Ishikawa (cell line): Measurements from ENCODE around the gene MKX.

ENCODE experiments used
- CEBPB ChIP-seq: IDR thresholded peaks from 2 replicates; pipeline ENCODE4 v1.6.1; 2012
- EGR1 ChIP-seq: IDR thresholded peaks from 2 replicates; pipeline ENCODE4 v1.6.1; 2012
- EP300 ChIP-seq: IDR thresholded peaks from 2 replicates; pipeline ENCODE4 v1.6.1; 2012; ENCODE audit warnings: borderline replicate concordance
- FOXM1 ChIP-seq: IDR thresholded peaks from 2 replicates; pipeline ENCODE4 v1.6.1; 2012; ENCODE audit warnings: low read depth, borderline replicate concordance
- MAX ChIP-seq: IDR thresholded peaks from 2 replicates; pipeline ENCODE4 v1.6.1; 2012
- RAD21 ChIP-seq: IDR thresholded peaks from 2 replicates; pipeline ENCODE4 v1.6.1; 2012; ENCODE audit warnings: low read depth
- TAF1 ChIP-seq: IDR thresholded peaks from 2 replicates; pipeline ENCODE4 v1.6.1; 2012; ENCODE audit warnings: low read depth, mild to moderate bottlenecking
- TCF12 ChIP-seq: IDR thresholded peaks from 2 replicates; pipeline ENCODE4 v1.6.1; 2012; ENCODE audit warnings: low read depth
- TEAD4 ChIP-seq: IDR thresholded peaks from 2 replicates; pipeline ENCODE4 v1.6.1; 2012
- ZBTB7A ChIP-seq: IDR thresholded peaks from 2 replicates; pipeline ENCODE4 v1.6.1; 2012; ENCODE audit warnings: low read depth
- TF ChIP-seq, protein P1 (sequence below): IDR thresholded peaks from 2 replicates; pipeline ENCODE4 v1.6.1; 2012; ENCODE audit warnings: low read depth, mild to moderate bottlenecking
- TF ChIP-seq, protein P2 (sequence below): IDR thresholded peaks from 2 replicates; pipeline ENCODE4 v1.6.1; 2012

- no peak for TF ChIP-seq TEAD4
- no peak for TF ChIP-seq EP300
- no peak for TF ChIP-seq ZBTB7A
- TF ChIP-seq, protein P1, sequence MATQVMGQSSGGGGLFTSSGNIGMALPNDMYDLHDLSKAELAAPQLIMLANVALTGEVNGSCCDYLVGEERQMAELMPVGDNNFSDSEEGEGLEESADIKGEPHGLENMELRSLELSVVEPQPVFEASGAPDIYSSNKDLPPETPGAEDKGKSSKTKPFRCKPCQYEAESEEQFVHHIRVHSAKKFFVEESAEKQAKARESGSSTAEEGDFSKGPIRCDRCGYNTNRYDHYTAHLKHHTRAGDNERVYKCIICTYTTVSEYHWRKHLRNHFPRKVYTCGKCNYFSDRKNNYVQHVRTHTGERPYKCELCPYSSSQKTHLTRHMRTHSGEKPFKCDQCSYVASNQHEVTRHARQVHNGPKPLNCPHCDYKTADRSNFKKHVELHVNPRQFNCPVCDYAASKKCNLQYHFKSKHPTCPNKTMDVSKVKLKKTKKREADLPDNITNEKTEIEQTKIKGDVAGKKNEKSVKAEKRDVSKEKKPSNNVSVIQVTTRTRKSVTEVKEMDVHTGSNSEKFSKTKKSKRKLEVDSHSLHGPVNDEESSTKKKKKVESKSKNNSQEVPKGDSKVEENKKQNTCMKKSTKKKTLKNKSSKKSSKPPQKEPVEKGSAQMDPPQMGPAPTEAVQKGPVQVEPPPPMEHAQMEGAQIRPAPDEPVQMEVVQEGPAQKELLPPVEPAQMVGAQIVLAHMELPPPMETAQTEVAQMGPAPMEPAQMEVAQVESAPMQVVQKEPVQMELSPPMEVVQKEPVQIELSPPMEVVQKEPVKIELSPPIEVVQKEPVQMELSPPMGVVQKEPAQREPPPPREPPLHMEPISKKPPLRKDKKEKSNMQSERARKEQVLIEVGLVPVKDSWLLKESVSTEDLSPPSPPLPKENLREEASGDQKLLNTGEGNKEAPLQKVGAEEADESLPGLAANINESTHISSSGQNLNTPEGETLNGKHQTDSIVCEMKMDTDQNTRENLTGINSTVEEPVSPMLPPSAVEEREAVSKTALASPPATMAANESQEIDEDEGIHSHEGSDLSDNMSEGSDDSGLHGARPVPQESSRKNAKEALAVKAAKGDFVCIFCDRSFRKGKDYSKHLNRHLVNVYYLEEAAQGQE = no peak
- TF ChIP-seq TCF12 = no peak
- TF ChIP-seq TAF1 = no peak
- no peak for TF ChIP-seq CEBPB
- no peak for TF ChIP-seq EGR1
- TF ChIP-seq RAD21 = no peak
- TF ChIP-seq, protein P2, sequence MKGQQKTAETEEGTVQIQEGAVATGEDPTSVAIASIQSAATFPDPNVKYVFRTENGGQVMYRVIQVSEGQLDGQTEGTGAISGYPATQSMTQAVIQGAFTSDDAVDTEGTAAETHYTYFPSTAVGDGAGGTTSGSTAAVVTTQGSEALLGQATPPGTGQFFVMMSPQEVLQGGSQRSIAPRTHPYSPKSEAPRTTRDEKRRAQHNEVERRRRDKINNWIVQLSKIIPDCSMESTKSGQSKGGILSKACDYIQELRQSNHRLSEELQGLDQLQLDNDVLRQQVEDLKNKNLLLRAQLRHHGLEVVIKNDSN = no peak
- TF ChIP-seq FOXM1 = no peak
- no peak for TF ChIP-seq MAX
Observed at GRCh38 chr10:27624941-27625340, 120.7 kb downstream of the MKX start.
